ENCODE measurements around the gene TMEM229B. TPM values are rescaled to one million over a fixed set of nuclear protein-coding genes. Genes with fewer than 3 reads are reported as not detected.

TMEM229B gene
- total and polyA plus RNA-seq, 9 donors: 1.2 to 11.9 (median 2.9) TPM

GRCh38 chr14:67510836-67511235 lies 22.3 kb upstream of the TMEM229B start:
- no peak for TF ChIP-seq POLR2A (IDR thresholded peaks at IDR 0.05)
- no peak for TF ChIP-seq CTCF (IDR thresholded peaks at IDR 0.05)
- no peak for TF ChIP-seq EP300 (IDR thresholded peaks at IDR 0.05)
- Histone ChIP-seq H3K27ac (no peak overlapping the region), H3K27me3 (no peaks in the 10 kb centered on the region), H3K9me3 (no peaks in the 10 kb centered on the region), H3K4me1 (ENCODE audit: insufficient read depth) (peaks cover 2% of the 10 kb centered on the region), H3K4me3 (no peak overlapping the region), H3K36me3 (no peaks in the 10 kb centered on the region)
- DNase-seq: no peak
- WGBS, 3 donors: 74 to 75% (median 74%) methylated on average over 3 of the region's 3 CpGs
- intact Hi-C loops (cut with DNase I): no loop called here

GRCh38 chr14:67510121-67510520 lies 21.6 kb upstream of the TMEM229B start:
- TF ChIP-seq CTCF (IDR thresholded peaks at IDR 0.05): no peak
- TF ChIP-seq POLR2A (IDR thresholded peaks at IDR 0.05): no peak
- TF ChIP-seq EP300 (IDR thresholded peaks at IDR 0.05): no peak
- H3K4me3 ChIP-seq: no peak overlapping the region
- no peaks in the 10 kb centered on the region for H3K36me3 ChIP-seq
- no peaks in the 10 kb centered on the region for H3K27me3 ChIP-seq
- intact Hi-C loops (cut with DNase I): no loop called here
- peaks cover 2% of the 10 kb centered on the region for H3K4me1 ChIP-seq (ENCODE audit: insufficient read depth)
- no peak overlapping the region for H3K27ac ChIP-seq
- H3K9me3 ChIP-seq: no peaks in the 10 kb centered on the region
- WGBS, 3 donors: 31 to 42% (median 38%) methylated on average over 2 of the region's 2 CpGs
- DNase-seq: no peak

- Histone ChIP-seq H3K27ac (no peak overlapping the region), H3K4me3 (no peak overlapping the region), H3K4me1 (ENCODE audit: insufficient read depth) (no peaks in the 10 kb centered on the region), H3K9me3 (no peaks in the 10 kb centered on the region), H3K27me3 (no peaks in the 10 kb centered on the region), H3K36me3 (no peaks in the 10 kb centered on the region)
- 51 to 60% (median 53%) methylated on average over 3 of the region's 3 CpGs for WGBS, 3 donors
- TF ChIP-seq EP300 (IDR thresholded peaks at IDR 0.05): no peak
- DNase-seq: no peak
- intact Hi-C loops (cut with DNase I): no loop called here
Observed at GRCh38 chr14:67508956-67509355, 20.4 kb upstream of the TMEM229B start.

- no peak overlapping the region for H3K27ac ChIP-seq
- intact Hi-C loops (cut with DNase I): no loop called here
- no peak for TF ChIP-seq CTCF (IDR thresholded peaks at IDR 0.05)
- no peak for TF ChIP-seq EP300 (IDR thresholded peaks at IDR 0.05)
- TF ChIP-seq POLR2A (IDR thresholded peaks at IDR 0.05): no peak
- H3K4me1 ChIP-seq (ENCODE audit: insufficient read depth): no peaks in the 10 kb centered on the region
- no peaks in the 10 kb centered on the region for H3K27me3 ChIP-seq
- 69 to 93% (median 70%) methylated on average over 1 of the region's 1 CpG for WGBS, 3 donors
- no peak overlapping the region for H3K4me3 ChIP-seq
- H3K9me3 ChIP-seq: no peaks in the 10 kb centered on the region
- no peaks in the 10 kb centered on the region for H3K36me3 ChIP-seq
- no peak for DNase-seq
Observed at GRCh38 chr14:67505254-67505653, 16.7 kb upstream of the TMEM229B start.

GRCh38 chr14:67503331-67503730 lies 14.8 kb upstream of the TMEM229B start:
- no peaks in the 10 kb centered on the region for H3K27me3 ChIP-seq
- 75 to 82% (median 79%) methylated on average over 7 of the region's 7 CpGs for WGBS, 3 donors
- DNase-seq: no peak
- no peak for TF ChIP-seq CTCF (IDR thresholded peaks at IDR 0.05)
- no peak for TF ChIP-seq EP300 (IDR thresholded peaks at IDR 0.05)
- no peak for TF ChIP-seq POLR2A (IDR thresholded peaks at IDR 0.05)
- no peaks in the 10 kb centered on the region for H3K4me1 ChIP-seq (ENCODE audit: insufficient read depth)
- intact Hi-C loops (cut with DNase I): no loop called here
- H3K4me3 ChIP-seq: no peak overlapping the region
- H3K36me3 ChIP-seq: no peaks in the 10 kb centered on the region
- H3K27ac ChIP-seq: no peak overlapping the region
- H3K9me3 ChIP-seq: no peaks in the 10 kb centered on the region
